H1 (cell line): ENCODE measurements around the gene FSTL4. TPM values are rescaled to one million over a fixed set of nuclear protein-coding genes. Genes with fewer than 3 reads are reported as not detected.
A peak's percentile ranks its signal among the peaks of the same experiment; 100 is the strongest.

Source experiments
- CTCF ChIA-PET: fragments of 300-600 bp; sonication (Branson Sonifier 250); formaldehyde crosslinking; loops from one replicate; lab custom pipeline; 2021; ENCODE audit not compliant: partially characterized antibody; lab: Charles Lee
- POLR2A ChIA-PET: fragments of 300-600 bp; sonication (Branson Sonifier 250); formaldehyde crosslinking; loops from one replicate; lab custom pipeline; 2021; ENCODE audit warnings: inconsistent platforms; ENCODE audit not compliant: partially characterized antibody; lab: Charles Lee
- DNase-seq, 2 experiments: peaks; one replicate each; pipeline versions ENCODE4 v3.0.0 to v3.0.0-alpha.2; 2010 to 2022; ENCODE audit warnings: low spot score in 2 of 2, low read depth in 1 of 2, mixed read lengths in 1 of 2
- FAIRE-seq: peaks from 2 replicates; lab custom pipeline; 2011; peaks lifted over from hg19 to GRCh38; lab: Jason Lieb, UNC
- H2AFZ ChIP-seq: 2 replicates; pipeline ENCODE4 v1.8.1; 2012; ENCODE audit warnings: low read length, inconsistent platforms
- H2AK5ac ChIP-seq: 2 replicates; pipeline ENCODE4 v1.6.1; 2013; ENCODE audit warnings: low read depth, low read length
- H2BK120ac ChIP-seq: replicated peaks from 2 replicates; pipeline ENCODE3; 2013; ENCODE audit warnings: low read depth, low read length, inconsistent platforms
- H2BK12ac ChIP-seq: 2 replicates; pipeline ENCODE4 v1.6.1; 2013; ENCODE audit warnings: low read depth, low read length
- H2BK15ac ChIP-seq: 2 replicates; pipeline ENCODE4 v1.6.1; 2013; ENCODE audit warnings: low read length
- H2BK20ac ChIP-seq: 2 replicates; pipeline ENCODE4 v1.6.1; 2013; ENCODE audit warnings: low read length
- H2BK5ac ChIP-seq: 2 replicates; pipeline ENCODE4 v1.6.1; 2013; ENCODE audit warnings: low read depth, low read length
- H3K14ac ChIP-seq: 2 replicates; pipeline ENCODE4 v1.6.1; 2013; ENCODE audit warnings: inconsistent platforms; ENCODE audit not compliant: insufficient read length
- H3K18ac ChIP-seq: 2 replicates; pipeline ENCODE4 v1.6.1; 2013; ENCODE audit warnings: low read length; ENCODE audit errors: extremely low read depth
- H3K23ac ChIP-seq: 2 replicates; pipeline ENCODE4 v1.6.1; 2013; ENCODE audit warnings: inconsistent platforms; ENCODE audit not compliant: insufficient read length
- H3K23me2 ChIP-seq: 2 replicates; pipeline ENCODE4 v1.6.1; 2013; ENCODE audit warnings: low read depth, low read length
- H3K27ac ChIP-seq: 2 replicates; pipeline ENCODE4 v1.6.1; 2011; ENCODE audit warnings: low read depth, low read length, inconsistent platforms
- H3K27me3 ChIP-seq, 4 experiments: replicated peaks in 1 of 4; 1 replicate in 1 of 4; 2 replicates in 3 of 4; pipeline versions ENCODE4 v1.6.1 to v1.8.1; 2011 to 2013; ENCODE audit warnings: low read length in 3 of 4, mild to moderate bottlenecking in 3 of 4, inconsistent platforms in 2 of 4, mixed read lengths in 2 of 4, moderate library complexity in 1 of 4; ENCODE audit not compliant: control insufficient read depth in 3 of 4, insufficient read depth in 3 of 4; ENCODE audit errors: extremely low read depth in 1 of 4
- H3K36me3 ChIP-seq, 4 experiments: 2 replicates each; pipeline versions ENCODE4 v1.6.1 to v1.8.1; 2011 to 2013; ENCODE audit warnings: mild to moderate bottlenecking in 4 of 4, low read length in 3 of 4, moderate library complexity in 2 of 4, control low read depth in 1 of 4, inconsistent platforms in 1 of 4; ENCODE audit not compliant: insufficient read depth in 4 of 4, control insufficient read depth in 2 of 4
- H3K4ac ChIP-seq: replicated peaks from 2 replicates; pipeline ENCODE3; 2013; ENCODE audit warnings: low read length, low read depth, mixed read lengths, inconsistent platforms; ENCODE audit not compliant: insufficient read length
- H3K4me1 ChIP-seq, 4 experiments: replicated peaks in 1 of 4; 1 replicate in 1 of 4; 2 replicates in 3 of 4; pipeline versions ENCODE4 v1.6.1 to v1.8.1; 2011 to 2013; ENCODE audit warnings: low read length in 3 of 4, inconsistent platforms in 2 of 4, mixed read lengths in 1 of 4; ENCODE audit not compliant: insufficient read depth in 4 of 4, control insufficient read depth in 3 of 4
- H3K4me2 ChIP-seq, 2 experiments: 2 replicates each; pipeline versions ENCODE4 v1.6.1 to v1.8.1; 2011 to 2013; ENCODE audit warnings: low read depth in 2 of 2, low read length in 2 of 2, control low read depth in 1 of 2, inconsistent platforms in 1 of 2, mild to moderate bottlenecking in 1 of 2; ENCODE audit not compliant: insufficient read depth in 1 of 2
- H3K4me3 ChIP-seq, 4 experiments: fragments of 200-600, 300-600 bp in 1 of 4; sonication (generic), shearing (Covaris generic), sonication (Bioruptor Twin) in 1 of 4; 2 replicates each; pipeline versions ENCODE4 v1.5.1 to v1.8.1; 2011 to 2016; ENCODE audit warnings: low read length in 4 of 4, low read depth in 3 of 4, control low read depth in 2 of 4, inconsistent platforms in 2 of 4, mild to moderate bottlenecking in 2 of 4, mixed read lengths in 1 of 4, moderate library complexity in 1 of 4; ENCODE audit not compliant: insufficient read depth in 2 of 4; ENCODE audit errors: extremely low read depth in 1 of 4
- H3K56ac ChIP-seq: replicated peaks from 2 replicates; pipeline ENCODE3; 2013; ENCODE audit warnings: low read depth, mild to moderate bottlenecking, mixed read lengths, low read length, inconsistent platforms; ENCODE audit not compliant: insufficient read length
- H3K79me1 ChIP-seq: 2 replicates; pipeline ENCODE4 v1.6.1; 2013; ENCODE audit warnings: low read depth, low read length, control low read depth
- H3K79me2 ChIP-seq, 2 experiments: 2 replicates each; pipeline versions ENCODE4 v1.6.1 to v1.8.1; 2012 to 2013; ENCODE audit warnings: low read length in 2 of 2, mild to moderate bottlenecking in 2 of 2, inconsistent platforms in 1 of 2; ENCODE audit not compliant: insufficient read depth in 2 of 2, control insufficient read depth in 1 of 2
- H3K9ac ChIP-seq, 4 experiments: replicated peaks in 1 of 4; 1 replicate in 1 of 4; 2 replicates in 3 of 4; pipeline versions ENCODE4 v1.6.1 to v1.8.1; 2011 to 2013; ENCODE audit warnings: low read depth in 3 of 4, low read length in 3 of 4, control low read depth in 2 of 4, mild to moderate bottlenecking in 2 of 4, moderate library complexity in 2 of 4, inconsistent platforms in 1 of 4; ENCODE audit errors: extremely low read depth in 1 of 4
- H3K9me3 ChIP-seq, 2 experiments: 2 replicates each; pipeline versions ENCODE4 v1.6.1 to v1.8.1; 2012 to 2013; ENCODE audit warnings: mild to moderate bottlenecking in 2 of 2, moderate library complexity in 2 of 2, control low read depth in 1 of 2, inconsistent platforms in 1 of 2, low read depth in 1 of 2, low read length in 1 of 2, mixed read lengths in 1 of 2; ENCODE audit not compliant: insufficient read depth in 2 of 2
- H4K20me1 ChIP-seq, 2 experiments: replicated peaks in 1 of 2; 2 replicates each; pipeline versions ENCODE3 to v1.8.1; 2011 to 2013; ENCODE audit warnings: inconsistent platforms in 2 of 2, low read length in 2 of 2, mild to moderate bottlenecking in 1 of 2; ENCODE audit not compliant: insufficient read depth in 2 of 2, control insufficient read depth in 1 of 2
- H4K5ac ChIP-seq: 2 replicates; pipeline ENCODE4 v1.6.1; 2013; ENCODE audit warnings: low read length, low read depth, mixed read lengths, inconsistent platforms; ENCODE audit not compliant: insufficient read length
- H4K8ac ChIP-seq: 2 replicates; pipeline ENCODE4 v1.8.0; 2013; ENCODE audit warnings: mild to moderate bottlenecking, moderate library complexity, low read length, inconsistent platforms; ENCODE audit not compliant: insufficient read depth; ENCODE audit errors: extremely low read depth
- H4K91ac ChIP-seq: replicated peaks from 2 replicates; pipeline ENCODE3; 2013; ENCODE audit warnings: low read length, mixed read lengths, inconsistent platforms; ENCODE audit not compliant: insufficient read length
- BCL11A ChIP-seq, 2 experiments: IDR thresholded peaks; one replicate each; pipeline ENCODE4 v1.6.1; 2011; ENCODE audit warnings: low read depth in 2 of 2, low read length in 2 of 2, mild to moderate bottlenecking in 2 of 2
- CBX5 ChIP-seq: fragments of 300-800, 300-1000 bp; sonication (generic); IDR thresholded peaks from 2 replicates; pipeline ENCODE4 v1.7.1; 2016; ENCODE audit warnings: antibody characterized with exemption, low read length, low read depth
- CBX8 ChIP-seq: fragments of 300-800, 300-1000 bp; sonication (generic); IDR thresholded peaks from 2 replicates; pipeline ENCODE4 v1.7.1; 2016; ENCODE audit warnings: low read depth, low read length, borderline replicate concordance
- CEBPB ChIP-seq: IDR thresholded peaks from 2 replicates; pipeline ENCODE4 v1.6.1; 2012; ENCODE audit warnings: low read depth, low read length
- CHD2 ChIP-seq: IDR thresholded peaks from 2 replicates; pipeline ENCODE4 v1.6.1; 2012; ENCODE audit warnings: low read length, improper control_type of control experiment
- KDM5A ChIP-seq: fragments of 200-600 bp; IDR thresholded peaks from 2 replicates; pipeline ENCODE4 v1.7.1; 2012; ENCODE audit warnings: mild to moderate bottlenecking, low read length, inconsistent platforms, mixed read lengths
- MAX ChIP-seq: IDR thresholded peaks from 2 replicates; pipeline ENCODE4 v1.6.1; 2012; ENCODE audit warnings: inconsistent platforms
- POU5F1 ChIP-seq: IDR thresholded peaks from 2 replicates; pipeline ENCODE4 v1.6.1; 2011; ENCODE audit warnings: low read depth, mild to moderate bottlenecking, low read length, moderate library complexity
- SIRT6 ChIP-seq: IDR thresholded peaks from one replicate; pipeline ENCODE4 v1.7.1; 2012; ENCODE audit warnings: low read length, inconsistent platforms
- TAF1 ChIP-seq: IDR thresholded peaks from 2 replicates; pipeline ENCODE4 v1.6.1; 2011; ENCODE audit warnings: mild to moderate bottlenecking, low read depth, low read length
- TAF7 ChIP-seq: optimal IDR thresholded peaks from 2 replicates; pipeline ENCODE3; 2011; ENCODE audit warnings: low read depth, mild to moderate bottlenecking, inconsistent platforms, low read length, moderate library complexity, borderline replicate concordance
- TCF12 ChIP-seq: IDR thresholded peaks from 2 replicates; pipeline ENCODE4 v1.6.1; 2011; ENCODE audit warnings: low read depth, mild to moderate bottlenecking, low read length
- TEAD4 ChIP-seq: IDR thresholded peaks from 2 replicates; pipeline ENCODE4 v1.6.1; 2012; ENCODE audit warnings: low read depth, low read length, inconsistent platforms, mixed read lengths
- ZNF274 ChIP-seq: IDR thresholded peaks from 2 replicates; pipeline ENCODE4 v1.7.0; 2012; ENCODE audit warnings: low read length, borderline replicate concordance; ENCODE audit errors: extremely low read depth
- WGBS, 2 experiments: shearing (Covaris generic) in 1 of 2; methylation state at CpG; one replicate each; pipeline versions ENCODE4 v1.1.6 to v1.1.7; 2013 to 2015; ENCODE audit warnings: low lambda C conversion rate in 2 of 2, mixed read lengths in 2 of 2, inconsistent platforms in 1 of 2, low coverage in 1 of 2, missing lambda C conversion rate in 1 of 2; ENCODE audit not compliant: insufficient replicate concordance in 2 of 2, insufficient coverage in 1 of 2, insufficient read length in 1 of 2; ENCODE audit errors: extremely low coverage in 1 of 2, missing lambda C conversion rate in 1 of 2; 5-methylcytosine and 5-hydroxymethylcytosine counted together
- polyA plus RNA-seq, 7 experiments: library from polyadenylated mRNA; depleted of rRNA in 3 of 7; stranded (reverse) in 5 of 7; unstranded in 2 of 7; fragments of >200 nt in 5 of 7; fragments of 200-250 nt in 2 of 7; gene quantifications; 1 replicate in 5 of 7; 2 replicates in 1 of 7; 4 replicates in 1 of 7; pipeline versions ENCODE4 v1.2.1 to v1.2.3, GENCODE V29; 2011 to 2013; ENCODE audit warnings: missing spikeins in 2 of 7, mixed read lengths in 2 of 7
- total RNA-seq: library from RNA; stranded (reverse); fragmentation: NEBNext Ultra II Directional; extraction: Animal tissue kit (Norgen Biotek cat#: 25700); gene quantifications from 2 replicates; pipeline ENCODE4 v1.2.1, GENCODE V29; 2021

Gene FSTL4
- total and polyA plus RNA-seq, 2 of the 8 experiments (the other 6 are each of a cell fraction or from before 2014, with no cell fraction given) = 3.1 to 4.1 TPM

- no peak overlapping the region; the same call in 1 of the 2 replicates for H4K8ac ChIP-seq
- ChIA-PET CTCF (interaction anchor here (0.6 to 11.6 kb wide), 60 partner anchors 9 to 531 kb away, joined by 3 to 218 read pairs (median 4); partner anchors contain the start of gene FSTL4), POLR2A (no interaction called here)
- peaks cover 3 to 10% (median 7%) of the 10 kb centered on the region in 4 experiments for H3K27me3 ChIP-seq
- H3K4me1 ChIP-seq = peaks cover 5 to 22% (median 13%) of the 10 kb centered on the region in 4 experiments
- DNase-seq (peak in 1 of 2 experiments; percentile 24), FAIRE-seq (no peak)
- no peak overlapping the region for H3K27ac ChIP-seq
- no peak overlapping the region for H3K23ac ChIP-seq
- no peaks in the 10 kb centered on the region for H3K79me1 ChIP-seq
- H3K79me2 ChIP-seq = no peaks in the 10 kb centered on the region
- 81% methylated on average over 5 of the region's 5 CpGs; no CpG with 5 or more reads in 1 of the 2 experiments for WGBS, 2 experiments
- no peaks in the 10 kb centered on the region for H3K36me3 ChIP-seq
- no peak for TF ChIP-seq CHD2
- no peak for TF ChIP-seq MAX
- TF ChIP-seq BCL11A (IDR thresholded peaks at IDR 0.05; ENCODE audit: low read depth in 2 of 2, low read length in 2 of 2) = no peak
- TF ChIP-seq TCF12 = no peak
- no peak for TF ChIP-seq CBX5
- no peak for TF ChIP-seq TAF7
- no peak for TF ChIP-seq KDM5A
- no peak for TF ChIP-seq SIRT6
- TF ChIP-seq POU5F1 = no peak
- no peak for TF ChIP-seq TAF1
- TF ChIP-seq CBX8 = no peak
- no peak for TF ChIP-seq CEBPB
- TF ChIP-seq TEAD4 = no peak
- no peak for TF ChIP-seq ZNF274
- no peak overlapping the region for H2BK120ac ChIP-seq
- no peak overlapping the region for H3K4me3 ChIP-seq
- H2AFZ ChIP-seq = no peak overlapping the region
- no peak overlapping the region for H2BK20ac ChIP-seq
- no peaks in the 10 kb centered on the region for H3K9me3 ChIP-seq
- H2BK15ac ChIP-seq = no peak overlapping the region
- H4K20me1 ChIP-seq = no peaks in the 10 kb centered on the region
- H3K14ac ChIP-seq = no peak overlapping the region
- H3K4ac ChIP-seq = no peak overlapping the region
- no peaks in the 10 kb centered on the region for H3K23me2 ChIP-seq
- no peak overlapping the region for H3K18ac ChIP-seq
- H4K5ac ChIP-seq = no peak overlapping the region
- H4K91ac ChIP-seq = no peak overlapping the region
- H3K9ac ChIP-seq = no peak overlapping the region
- no peak overlapping the region for H3K4me2 ChIP-seq
- no peak overlapping the region for H2AK5ac ChIP-seq
- no peak overlapping the region for H2BK5ac ChIP-seq
- no peak overlapping the region; the same call in 1 of the 2 replicates for H2BK12ac ChIP-seq
- no peak overlapping the region for H3K56ac ChIP-seq
Measured at GRCh38 chr5:133421806-133422205, 190.5 kb downstream of the FSTL4 start.
